NOMO-1 treated with dmso at 0.1 percent for 144 hours (cell line): ENCODE measurements around the gene FRMD8.

Source experiments
- DNase-seq: peaks from one replicate; lab custom pipeline; 2025; ENCODE audit not compliant: unreplicated experiment; lab: John Stamatoyannopoulos, UW

The FRMD8 gene, protein sequence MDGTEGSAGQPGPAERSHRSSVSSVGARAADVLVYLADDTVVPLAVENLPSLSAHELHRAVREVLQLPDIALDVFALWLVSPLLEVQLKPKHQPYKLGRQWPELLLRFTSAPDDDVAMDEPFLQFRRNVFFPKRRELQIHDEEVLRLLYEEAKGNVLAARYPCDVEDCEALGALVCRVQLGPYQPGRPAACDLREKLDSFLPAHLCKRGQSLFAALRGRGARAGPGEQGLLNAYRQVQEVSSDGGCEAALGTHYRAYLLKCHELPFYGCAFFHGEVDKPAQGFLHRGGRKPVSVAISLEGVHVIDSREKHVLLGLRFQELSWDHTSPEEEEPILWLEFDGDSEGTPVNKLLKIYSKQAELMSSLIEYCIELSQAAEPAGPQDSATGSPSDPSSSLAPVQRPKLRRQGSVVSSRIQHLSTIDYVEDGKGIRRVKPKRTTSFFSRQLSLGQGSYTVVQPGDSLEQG

DNA sequence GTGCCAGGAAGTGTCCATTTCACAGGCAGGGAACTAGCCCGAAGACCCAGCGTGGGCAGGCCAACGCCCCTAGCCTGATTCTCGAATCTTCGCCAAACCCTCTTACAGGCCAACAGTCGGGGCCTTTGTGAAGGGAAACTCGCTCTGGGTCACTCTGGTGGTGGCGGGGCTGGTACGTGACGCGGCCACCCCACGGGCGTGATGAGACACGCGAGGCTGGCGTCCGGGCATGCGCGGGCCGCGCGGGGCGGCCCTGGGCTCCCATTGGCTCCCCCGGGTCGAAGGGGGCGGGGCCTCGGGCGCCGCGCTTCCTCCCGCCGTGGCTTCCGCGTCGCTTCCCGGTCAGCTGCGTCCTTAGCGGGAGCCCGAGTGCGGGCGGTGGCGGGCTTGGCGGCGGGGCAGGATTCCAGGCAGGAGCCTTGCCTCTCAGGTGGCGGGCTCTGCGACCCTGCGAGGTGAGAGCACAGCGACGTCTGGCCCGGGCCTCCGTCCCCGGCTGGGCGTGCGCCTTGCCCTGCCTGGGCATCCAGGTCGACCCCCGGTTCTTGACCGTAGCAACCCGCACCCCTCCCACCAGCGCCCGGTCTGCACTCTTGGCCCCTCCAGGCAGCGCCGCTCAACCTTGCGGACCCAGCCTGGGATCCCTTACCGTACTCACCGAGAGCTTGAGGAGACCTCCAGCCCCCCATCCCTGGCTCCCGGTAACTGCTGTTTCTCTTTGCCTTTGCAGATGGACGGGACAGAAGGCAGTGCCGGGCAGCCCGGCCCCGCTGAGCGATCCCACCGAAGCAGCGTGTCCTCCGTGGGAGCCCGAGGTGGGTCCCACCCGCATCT, at the start of gene FRMD8:
FRMD8 (plus strand) TSS at position 331 of the 834 bp plus-strand sequence; CDS start at position 731, 400 bp downstream.
- peak; percentile 52 for DNase-seq

DNA sequence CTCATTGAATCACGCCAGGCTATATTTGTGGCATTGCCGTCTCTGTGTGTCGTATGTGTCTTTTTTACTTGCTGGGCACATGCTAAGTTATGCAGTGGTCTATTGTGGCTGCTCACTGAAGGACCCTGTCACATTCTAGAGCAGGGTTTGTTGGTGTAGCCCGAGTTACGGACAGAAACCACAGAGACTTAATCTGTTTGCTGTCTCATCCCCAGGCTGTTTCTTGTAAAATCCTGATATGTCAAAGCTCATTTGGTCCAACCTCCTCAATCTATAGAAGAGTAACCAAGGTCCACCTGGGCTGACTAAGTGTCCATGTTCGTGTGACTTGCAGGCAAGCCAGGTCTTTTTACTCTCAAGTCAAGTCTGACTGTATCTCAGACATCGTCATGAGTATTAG, 47.8 kb upstream of the FRMD8 start:
- DNase-seq: no peak

DNA sequence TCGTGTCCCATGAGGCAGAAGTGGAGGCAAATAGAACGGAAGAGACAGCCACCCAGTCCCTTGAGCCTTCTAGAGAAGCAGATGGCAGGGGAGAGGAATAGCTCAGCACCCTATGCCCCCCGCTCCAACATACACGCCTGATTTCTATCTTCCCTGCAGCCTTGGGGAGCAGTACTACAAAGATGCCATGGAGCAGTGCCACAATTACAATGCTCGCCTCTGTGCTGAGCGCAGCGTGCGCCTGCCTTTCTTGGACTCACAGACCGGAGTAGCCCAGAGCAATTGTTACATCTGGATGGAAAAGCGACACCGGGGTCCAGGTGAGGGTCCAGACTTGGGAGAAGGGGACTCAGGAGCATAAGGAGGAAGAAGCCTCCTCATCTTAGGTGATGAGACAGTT, 46.2 kb upstream of the FRMD8 start:
- no peak for DNase-seq

DNA sequence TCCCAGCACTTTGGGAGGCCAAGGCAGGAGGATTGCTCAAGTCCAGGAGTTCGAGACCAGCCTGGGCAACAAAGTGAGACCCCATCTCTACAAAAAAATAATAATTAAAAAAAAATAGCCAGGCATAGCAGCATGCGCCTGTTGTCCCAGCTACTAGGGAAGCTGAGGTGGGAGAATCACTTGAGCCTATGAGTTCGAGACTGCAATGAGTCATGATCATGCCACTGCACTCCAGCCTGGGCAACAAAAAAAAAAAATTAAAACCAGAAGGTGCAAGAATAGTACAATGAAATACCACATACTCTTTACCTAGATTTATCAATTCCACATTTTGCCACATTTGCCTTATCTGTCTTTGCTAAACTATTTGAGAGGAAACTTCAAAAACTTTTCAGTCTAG, 44.6 kb upstream of the FRMD8 start:
- no peak for DNase-seq

DNA sequence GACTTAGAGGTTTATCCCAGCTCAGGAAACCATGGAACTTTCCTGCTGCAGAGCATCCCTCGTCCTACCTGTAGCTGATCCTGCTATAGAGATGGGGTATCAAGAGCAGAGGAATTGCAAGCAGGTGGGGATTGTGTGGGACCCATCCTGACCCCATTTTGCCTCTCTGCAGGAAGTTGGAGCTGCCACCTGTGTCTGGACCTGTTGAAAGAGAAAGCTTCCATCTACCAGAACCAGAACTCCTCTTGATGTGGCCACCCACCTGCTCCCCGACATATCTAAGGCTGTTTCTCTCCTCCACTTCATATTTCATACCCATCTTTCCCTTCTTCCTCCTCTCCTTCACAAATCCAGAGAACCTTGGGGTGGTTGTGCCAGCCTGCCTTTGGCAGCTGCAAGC, 34.9 kb upstream of the FRMD8 start:
- no peak for DNase-seq

DNA sequence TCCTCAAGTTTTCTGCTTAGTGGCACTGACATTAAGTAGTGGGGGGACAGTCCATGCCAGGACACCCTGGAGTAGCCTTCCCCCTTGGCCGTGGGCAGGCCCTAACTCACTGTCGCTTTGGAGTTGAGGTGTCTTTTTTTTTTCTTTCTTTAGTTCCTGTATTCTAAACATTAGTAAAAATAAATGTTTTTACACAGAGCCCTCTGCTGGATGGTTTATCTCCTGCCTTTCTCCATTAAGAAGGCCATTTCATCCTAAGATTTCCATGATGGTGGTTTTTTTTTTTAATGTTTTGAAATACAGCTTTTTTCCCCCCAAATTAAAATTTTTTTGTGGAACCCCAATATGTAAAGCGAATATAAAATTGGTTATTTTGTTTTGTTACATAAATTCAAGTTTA, 33.7 kb upstream of the FRMD8 start:
- DNase-seq: no peak

DNA sequence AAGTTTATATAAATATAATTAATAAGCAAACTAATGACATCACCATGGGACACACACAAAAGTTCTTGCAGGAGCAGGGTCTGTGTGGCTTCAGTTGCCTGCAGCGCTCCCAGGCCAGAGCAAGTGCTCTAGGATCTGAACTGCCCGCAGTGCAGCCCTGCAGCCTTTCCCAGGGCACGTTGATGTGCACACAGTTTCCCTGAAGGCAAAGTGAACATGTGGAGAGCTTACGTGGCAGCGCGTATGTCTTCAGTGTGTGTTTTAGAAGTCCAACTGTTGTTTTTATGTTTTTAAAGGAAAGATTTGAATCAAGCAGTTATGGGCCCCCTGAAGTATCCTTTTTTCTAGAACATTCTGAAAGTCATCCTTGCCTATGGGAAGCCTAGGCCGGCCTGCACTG, 33.1 kb upstream of the FRMD8 start:
- no peak for DNase-seq

DNA sequence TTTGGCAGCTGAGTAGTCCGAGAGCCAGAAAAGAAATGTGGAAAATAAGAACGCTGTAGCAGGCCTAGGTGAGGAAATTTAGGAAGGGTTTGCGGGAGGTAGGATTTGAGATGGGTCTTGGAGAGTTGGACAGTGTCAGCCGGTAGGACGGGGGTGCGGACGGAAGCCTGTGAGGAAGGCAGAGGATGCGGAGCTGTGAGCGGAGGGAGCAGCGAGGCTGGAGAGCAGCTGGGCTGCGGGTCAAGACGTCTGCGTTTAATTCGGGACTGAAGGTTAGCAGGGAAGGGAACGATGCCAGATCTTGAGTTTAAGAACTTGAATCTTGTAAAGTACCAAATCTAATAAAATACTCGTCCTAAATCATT, 32.6 kb upstream of the FRMD8 start:
- DNase-seq: no peak

DNA sequence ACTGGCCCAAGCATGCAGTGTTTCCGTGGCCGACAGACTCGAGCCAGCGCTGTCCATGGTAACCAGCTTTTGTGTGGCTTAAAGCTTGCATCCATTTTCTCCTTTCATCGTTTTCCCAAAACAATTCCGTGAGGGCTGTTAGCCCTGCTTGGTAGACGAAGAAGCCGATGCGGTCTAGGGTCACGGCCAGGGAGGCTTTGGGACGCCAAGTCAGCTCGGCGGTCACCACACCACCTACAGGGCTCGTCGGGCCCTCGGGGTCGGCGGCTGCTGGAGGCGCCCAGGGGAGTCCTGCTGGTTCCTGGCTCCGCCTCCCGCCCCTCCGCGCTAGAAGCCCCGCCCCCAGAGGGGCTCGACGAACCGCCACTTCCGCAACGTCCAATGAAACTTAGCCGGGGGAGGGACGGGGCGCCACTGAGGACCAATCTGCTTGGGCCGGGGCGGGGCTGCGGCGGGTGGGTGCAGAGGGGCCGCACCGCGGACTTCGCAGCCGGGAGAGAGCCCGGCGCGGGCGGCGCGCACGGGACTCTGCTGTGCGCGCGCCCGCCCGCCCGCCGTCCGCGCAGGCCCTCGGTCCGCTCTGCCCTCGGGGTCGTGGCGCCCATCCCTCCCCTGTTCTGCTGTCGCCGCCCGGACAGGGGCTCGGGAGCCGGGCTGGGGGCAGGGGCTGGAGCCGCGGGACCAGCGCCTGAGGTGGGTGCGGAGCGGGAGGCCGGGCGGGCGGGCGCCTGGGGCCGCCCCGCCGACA, 32.0 kb upstream of the FRMD8 start, which contains the start of gene TIGD3:
TIGD3 (plus strand) TSS at position 487 of the 748 bp plus-strand sequence. CDS start 1,058 bp downstream, outside the sequence.
- DNase-seq: peak; percentile 88

DNA sequence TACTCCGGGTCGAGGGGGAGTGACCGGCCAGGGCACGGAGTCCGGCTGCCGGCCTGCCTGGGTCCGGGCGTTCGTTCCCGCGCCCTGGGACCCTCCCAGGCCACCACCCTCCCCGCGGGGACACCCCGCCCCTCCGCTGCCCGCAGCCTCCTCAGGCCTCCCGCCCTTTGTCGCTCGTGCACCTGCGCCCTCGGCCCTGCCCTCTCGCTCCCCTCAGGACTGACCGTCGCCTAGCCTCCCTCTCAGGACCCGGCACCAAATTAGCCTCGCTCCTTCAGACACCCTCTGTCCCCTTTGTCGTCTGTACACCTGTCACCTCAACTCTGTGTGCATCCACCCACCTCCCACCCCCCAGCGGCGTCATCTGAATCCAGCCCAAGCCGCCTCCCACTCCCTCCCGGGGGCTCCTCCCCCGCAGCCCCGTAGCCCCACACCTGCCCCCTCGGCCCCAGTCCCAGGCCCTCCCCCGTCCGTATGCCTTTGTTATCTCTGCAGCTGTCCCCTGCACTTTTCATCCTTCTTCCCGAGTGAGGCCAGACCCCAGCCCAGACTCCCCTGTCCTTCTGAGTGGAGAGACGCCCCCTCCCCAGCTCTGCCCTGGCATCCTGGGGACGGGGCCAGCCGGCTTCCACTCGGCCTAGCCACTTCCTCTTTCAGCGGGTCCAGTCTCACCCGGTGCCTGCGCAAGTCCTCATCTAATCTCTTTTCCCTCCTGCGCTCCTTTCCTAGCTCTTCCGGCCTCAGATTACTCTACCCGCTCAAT, 31.2 kb upstream of the FRMD8 start:
- DNase-seq: peak; percentile 54

DNA sequence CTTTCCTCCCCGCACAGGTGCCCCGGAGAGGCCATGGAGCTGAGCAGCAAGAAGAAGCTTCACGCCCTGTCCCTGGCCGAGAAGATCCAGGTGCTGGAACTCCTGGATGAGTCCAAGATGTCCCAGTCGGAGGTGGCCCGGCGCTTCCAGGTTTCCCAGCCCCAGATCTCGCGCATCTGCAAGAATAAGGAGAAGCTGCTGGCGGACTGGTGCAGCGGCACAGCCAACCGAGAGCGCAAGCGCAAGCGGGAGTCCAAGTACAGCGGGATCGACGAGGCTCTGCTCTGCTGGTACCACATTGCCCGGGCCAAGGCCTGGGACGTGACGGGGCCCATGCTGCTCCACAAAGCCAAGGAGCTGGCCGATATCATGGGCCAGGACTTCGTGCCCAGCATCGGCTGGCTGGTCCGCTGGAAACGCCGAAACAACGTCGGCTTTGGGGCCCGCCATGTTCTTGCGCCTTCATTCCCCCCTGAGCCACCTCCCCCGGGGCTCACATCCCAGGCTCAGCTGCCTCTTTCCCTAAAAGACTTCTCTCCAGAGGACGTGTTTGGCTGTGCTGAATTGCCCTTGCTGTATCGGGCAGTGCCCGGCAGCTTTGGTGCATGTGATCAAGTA, 30.6 kb upstream of the FRMD8 start:
- DNase-seq: no peak

DNA sequence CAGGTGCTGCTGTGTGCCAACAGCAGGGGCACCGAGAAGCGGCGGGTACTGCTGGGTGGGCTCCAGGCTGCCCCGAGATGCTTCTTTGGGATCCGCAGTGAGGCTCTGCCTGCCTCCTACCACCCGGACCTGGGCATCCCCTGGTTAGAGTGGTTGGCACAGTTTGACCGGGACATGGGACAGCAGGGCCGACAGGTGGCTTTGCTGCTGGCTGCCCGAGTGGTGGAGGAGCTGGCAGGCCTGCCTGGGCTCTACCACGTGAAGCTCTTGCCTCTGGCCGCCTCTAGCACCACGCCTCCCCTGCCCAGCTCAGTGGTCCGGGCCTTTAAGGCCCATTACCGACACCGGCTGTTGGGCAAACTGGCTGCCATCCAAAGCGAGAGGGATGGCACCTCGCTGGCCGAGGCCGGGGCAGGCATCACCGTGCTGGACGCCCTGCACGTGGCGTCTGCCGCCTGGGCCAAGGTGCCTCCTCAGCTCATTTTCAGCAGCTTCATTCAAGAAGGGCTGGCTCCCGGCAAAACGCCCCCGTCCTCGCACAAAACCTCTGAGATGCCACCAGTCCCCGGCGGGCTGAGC, 30.0 kb upstream of the FRMD8 start:
- no peak for DNase-seq

DNA sequence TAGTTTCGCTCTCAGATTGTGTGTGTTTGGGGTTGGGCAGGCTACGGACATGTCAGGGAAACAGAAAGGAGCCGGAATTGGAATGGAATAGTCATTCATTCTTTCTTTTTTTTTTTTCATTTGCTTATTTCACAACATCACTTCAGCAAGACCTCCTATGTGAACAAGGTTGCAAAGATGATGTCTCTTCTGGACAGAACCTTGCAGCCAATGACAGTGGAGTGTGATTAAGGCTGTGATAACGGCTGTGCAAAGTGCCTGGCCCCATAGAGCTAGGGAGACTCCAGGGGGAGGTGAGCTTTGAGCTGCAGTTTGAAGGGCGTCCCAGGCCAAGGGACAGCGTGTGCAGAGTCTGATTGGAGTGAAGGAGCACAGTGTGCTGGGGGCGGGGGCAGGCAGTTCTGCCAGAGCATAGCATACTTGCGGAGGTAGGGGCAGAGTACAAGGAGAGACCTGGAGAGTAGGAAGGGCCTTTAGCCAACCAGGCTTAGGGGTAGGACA, 28.5 kb upstream of the FRMD8 start:
- no peak for DNase-seq

DNA sequence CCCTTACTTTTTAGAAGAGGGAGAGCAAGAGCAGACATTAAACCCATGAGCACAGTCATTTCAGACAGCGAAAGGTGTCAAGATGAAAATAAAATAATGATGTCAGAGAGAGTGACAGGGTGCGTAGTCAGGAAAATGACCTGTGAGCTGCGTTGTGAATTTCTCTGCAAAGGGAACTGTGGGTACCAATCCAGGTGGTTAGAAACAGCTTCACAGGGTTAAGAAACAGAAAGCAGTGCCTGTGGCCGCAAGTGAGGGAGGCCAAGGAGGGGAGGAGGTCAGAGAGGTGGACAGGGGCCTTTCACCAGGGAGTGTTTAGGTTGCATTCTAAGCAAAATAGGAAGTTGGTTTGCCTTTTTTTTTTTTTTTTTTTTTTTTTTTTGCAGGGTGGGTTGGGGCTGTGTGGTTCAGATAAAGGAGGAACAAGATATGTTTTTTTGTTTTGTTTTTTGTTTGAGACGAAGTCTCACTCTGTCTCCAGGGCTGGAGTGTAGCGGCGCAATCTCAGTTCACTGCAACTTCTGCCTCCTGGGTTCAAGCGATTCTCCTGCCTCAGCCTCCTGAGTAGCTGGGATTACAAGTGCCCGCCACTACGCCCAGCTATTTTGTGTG, 24.0 kb upstream of the FRMD8 start:
- DNase-seq: peak; percentile 52

DNA sequence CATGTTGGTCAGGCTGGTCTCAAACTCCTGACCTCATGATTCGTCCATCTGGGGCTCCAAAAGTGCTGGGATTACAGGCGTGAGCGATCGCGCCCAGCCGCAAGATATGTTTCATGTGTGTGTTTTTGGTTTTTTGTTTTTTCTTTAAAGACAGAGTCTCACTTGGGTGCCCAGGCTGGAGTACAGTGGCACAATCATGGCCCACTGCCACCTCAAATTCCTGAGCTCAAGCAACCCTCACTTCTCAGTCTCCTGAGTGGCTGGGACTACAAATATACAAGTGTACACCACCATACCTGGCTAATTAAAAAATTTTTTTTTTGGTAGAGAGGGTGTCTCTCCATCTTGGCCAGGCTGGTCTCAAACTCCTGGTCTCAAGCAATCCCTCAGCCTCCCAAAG, 23.5 kb upstream of the FRMD8 start:
- no peak for DNase-seq

DNA sequence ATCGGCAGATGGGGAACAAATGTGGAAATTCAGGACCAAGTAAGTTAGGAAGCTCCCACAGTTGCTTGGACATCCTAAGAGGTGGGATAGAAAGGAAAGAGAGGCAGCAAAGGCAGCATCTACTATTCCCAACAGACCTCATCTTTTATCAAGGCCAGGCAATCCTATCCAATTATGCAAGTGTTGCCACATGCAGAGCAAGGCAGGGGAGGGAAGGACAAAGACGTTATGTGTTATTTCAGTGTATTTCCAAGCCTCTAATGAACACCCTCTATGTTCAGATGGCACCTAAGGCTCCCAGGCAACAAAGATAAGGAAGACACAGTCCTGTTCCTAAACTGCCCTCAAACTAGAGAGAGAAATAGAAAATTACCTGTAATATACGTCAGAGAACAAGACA, 22.7 kb upstream of the FRMD8 start:
- no peak for DNase-seq

DNA sequence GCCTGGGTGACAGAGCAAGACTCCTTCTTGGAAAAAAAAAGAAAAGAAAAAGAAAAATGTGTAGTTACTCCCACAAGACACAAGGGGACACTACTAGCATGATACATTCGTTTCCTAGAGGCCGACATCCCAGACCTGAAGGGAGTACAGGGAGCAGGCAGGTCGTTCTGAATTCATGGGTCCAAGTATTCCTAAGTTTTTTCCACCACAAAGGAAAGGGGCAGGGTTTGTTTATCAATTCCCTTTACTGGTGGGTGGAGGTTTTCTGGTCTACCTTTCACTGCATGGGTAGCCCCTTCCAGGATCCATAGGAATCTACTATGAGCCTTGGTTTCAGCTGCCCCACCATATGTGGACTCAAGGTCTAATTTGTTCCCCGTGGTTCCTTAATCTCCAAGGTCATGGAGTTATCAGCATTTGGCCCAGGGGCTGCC, 20.1 kb upstream of the FRMD8 start:
- peak; percentile 29 for DNase-seq

DNA sequence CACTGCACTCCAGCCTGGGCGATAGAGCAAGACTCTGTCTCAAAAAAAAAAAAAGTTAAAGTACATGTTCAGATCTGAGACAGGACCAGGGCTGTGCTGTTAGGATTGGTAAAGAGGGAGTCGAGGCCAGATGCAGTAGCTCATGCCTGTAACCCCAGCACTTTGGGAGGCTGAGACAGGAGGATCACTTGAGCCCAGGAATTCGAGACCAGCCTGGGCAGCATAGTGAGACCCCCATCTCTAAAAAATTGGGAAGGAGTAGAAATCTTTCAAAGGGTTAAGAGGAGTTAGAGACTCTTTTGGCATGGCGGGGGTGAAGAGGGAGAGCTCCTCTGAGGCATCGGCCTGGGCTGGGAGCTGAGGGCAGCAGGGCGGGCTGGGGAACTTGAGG, 15.8 kb upstream of the FRMD8 start:
- no peak for DNase-seq
